Measurements from ENCODE around the gene BCAT1. TPM values are rescaled to one million over a fixed set of nuclear protein-coding genes. Genes with fewer than 3 reads are reported as not detected.

BCAT1 gene
- total RNA-seq, 2 donors from 2014 or later = 3.4 to 13.1 TPM

GRCh38 chr12:24795699-24796347, 153.1 kb downstream of the BCAT1 start:
- no peaks in the 10 kb centered on the region for H3K27me3 ChIP-seq
- DNase-seq (ENCODE audit: low spot score) = no peak
- peak overlapping the region in 1 of 2 donors; percentile 18 for H3K4me3 ChIP-seq
- peaks cover 0 to 7% of the 10 kb centered on the region in 2 donors for H3K4me1 ChIP-seq
- H3K27ac ChIP-seq = no peak overlapping the region
- no peak for TF ChIP-seq CTCF (IDR thresholded peaks at IDR 0.05)
- no peaks in the 10 kb centered on the region for H3K36me3 ChIP-seq
- no peaks in the 10 kb centered on the region for H3K9me3 ChIP-seq

- Histone ChIP-seq H3K36me3 (no peaks in the 10 kb centered on the region), H3K4me3 (no peak overlapping the region), H3K9me3 (no peaks in the 10 kb centered on the region), H3K4me1 (peaks cover 0 to under 1% of the 10 kb centered on the region in 2 donors), H3K27me3 (no peaks in the 10 kb centered on the region), H3K27ac (no peak overlapping the region)
- TF ChIP-seq CTCF (IDR thresholded peaks at IDR 0.05) = no peak
- no peak for DNase-seq (ENCODE audit: low spot score)
Observed at GRCh38 chr12:24791622-24792021, 157.3 kb downstream of the BCAT1 start.

- no peaks in the 10 kb centered on the region for H3K27me3 ChIP-seq
- H3K4me1 ChIP-seq = no peaks in the 10 kb centered on the region
- no peak for TF ChIP-seq CTCF (IDR thresholded peaks at IDR 0.05)
- DNase-seq (ENCODE audit: low spot score) = no peak
- no peaks in the 10 kb centered on the region for H3K36me3 ChIP-seq
- no peaks in the 10 kb centered on the region for H3K9me3 ChIP-seq
- no peak overlapping the region for H3K27ac ChIP-seq
- H3K4me3 ChIP-seq = no peak overlapping the region
Observed at GRCh38 chr12:24788886-24789285, 160.0 kb downstream of the BCAT1 start.

- Histone ChIP-seq H3K27ac (no peak overlapping the region), H3K9me3 (no peaks in the 10 kb centered on the region), H3K36me3 (no peaks in the 10 kb centered on the region), H3K27me3 (no peaks in the 10 kb centered on the region), H3K4me1 (no peaks in the 10 kb centered on the region), H3K4me3 (no peak overlapping the region)
- no peak for TF ChIP-seq CTCF (IDR thresholded peaks at IDR 0.05)
- DNase-seq (ENCODE audit: low spot score) = no peak
Observed at GRCh38 chr12:24780697-24781368, 168.1 kb downstream of the BCAT1 start.

- DNase-seq (ENCODE audit: low spot score) = no peak
- H3K36me3 ChIP-seq = no peaks in the 10 kb centered on the region
- H3K27ac ChIP-seq = no peak overlapping the region
- H3K4me1 ChIP-seq = no peaks in the 10 kb centered on the region
- no peaks in the 10 kb centered on the region for H3K27me3 ChIP-seq
- H3K9me3 ChIP-seq = no peaks in the 10 kb centered on the region
- peak in 1 of 2 donors; percentile 49 for TF ChIP-seq CTCF (IDR thresholded peaks at IDR 0.05)
- H3K4me3 ChIP-seq = no peak overlapping the region
Observed at GRCh38 chr12:24778486-24779304, 170.2 kb downstream of the BCAT1 start.

Data from right atrium auricular region (tissue), 2 donors.